Measurements from ENCODE around the gene SLC39A12.

The SLC39A12 gene

GRCh38 chr10:18059826-18060559, 108.3 kb downstream of the SLC39A12 start:
- DNase-seq: no peak

GRCh38 chr10:18066947-18067346, 115.2 kb downstream of the SLC39A12 start:
- DNase-seq: no peak

GRCh38 chr10:18068401-18068800, 116.7 kb downstream of the SLC39A12 start:
- DNase-seq: no peak

GRCh38 chr10:18071591-18071990, 119.9 kb downstream of the SLC39A12 start:
- DNase-seq: no peak

GRCh38 chr10:18073314-18073713, 121.6 kb downstream of the SLC39A12 start:
- no peak for DNase-seq

- DNase-seq: no peak
These were observed 124.2 kb downstream of the SLC39A12 start for GRCh38 chr10:18075881-18076280.

GRCh38 chr10:18079665-18080295, 128.1 kb downstream of the SLC39A12 start:
- DNase-seq: no peak

GRCh38 chr10:18082381-18082780, 130.7 kb downstream of the SLC39A12 start:
- no peak for DNase-seq

- no peak for DNase-seq
These were observed 134.1 kb downstream of the SLC39A12 start for GRCh38 chr10:18085855-18086254.

- DNase-seq: no peak
These were observed 135.0 kb downstream of the SLC39A12 start for GRCh38 chr10:18086746-18087145.

- DNase-seq: peak in 6 of 14 donors; percentile 0 to 18 (median 7)
These were observed 135.6 kb downstream of the SLC39A12 start for GRCh38 chr10:18087355-18087754.

Measured in C1 segment of cervical spinal cord (tissue), 14 donors.